PC-9 (cell line): ENCODE measurements around the gene GREM1.

Source experiments
- CTCF ChIP-seq: fragments of 200-600 bp; sonication (generic); conservative IDR thresholded peaks from 2 replicates; pipeline ENCODE4 v1.6.1; 2017; ENCODE audit warnings: mixed run types, antibody characterized with exemption, mild to moderate bottlenecking, moderate library complexity
- EZH2 ChIP-seq: fragments of 200-600 bp; sonication (generic); IDR thresholded peaks from 2 replicates; pipeline ENCODE4 v1.8.0; 2017; ENCODE audit warnings: antibody characterized with exemption, low read depth

- TF ChIP-seq CTCF (no peak), EZH2 (no peak)
Measured at GRCh38 chr15:32757426-32757825, 39.6 kb downstream of the GREM1 start.
